ENCODE measurements around the gene PFKL.
A peak's percentile ranks its signal among the peaks of the same experiment; 100 is the strongest.

Gene PFKL

DNA sequence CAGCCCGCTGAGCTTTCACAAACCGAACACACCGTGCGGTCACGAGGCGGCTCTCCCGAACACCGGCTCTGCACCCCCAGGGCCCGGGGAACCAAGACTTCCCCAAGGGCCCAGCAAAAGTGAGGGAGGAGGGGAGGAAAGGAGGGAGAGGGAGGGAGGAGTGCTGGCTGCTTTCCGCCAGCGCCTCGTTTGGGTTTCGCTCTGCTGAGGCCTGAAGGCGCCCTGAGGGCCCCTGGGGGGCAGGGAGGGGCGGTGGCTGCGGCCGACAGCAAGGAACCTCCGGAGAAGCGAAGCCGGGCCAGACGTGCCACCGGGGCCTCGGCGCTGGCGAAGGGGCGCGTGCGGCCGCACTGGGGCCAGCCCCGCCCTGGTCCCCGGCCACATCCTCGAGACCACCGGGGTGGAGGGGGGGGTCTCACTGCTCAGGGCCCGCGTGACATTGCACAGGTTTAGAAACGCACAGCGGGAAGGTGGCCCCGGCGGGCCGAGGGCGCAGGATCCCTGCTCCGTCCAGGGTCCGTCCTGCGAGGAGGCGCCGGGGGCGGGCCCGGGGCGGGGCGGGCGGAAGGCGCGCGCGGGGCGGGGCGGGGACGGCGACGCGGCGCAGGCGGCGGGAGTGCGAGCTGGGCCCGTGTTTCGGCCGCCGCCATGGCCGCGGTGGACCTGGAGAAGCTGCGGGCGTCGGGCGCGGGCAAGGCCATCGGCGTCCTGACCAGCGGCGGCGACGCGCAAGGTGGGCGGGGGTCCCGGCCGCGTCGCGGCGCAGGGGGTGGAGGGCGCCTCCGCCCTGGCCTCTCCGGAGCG, at the start of gene PFKL:
Gene PFKL (plus strand): TSS at position 596 of the 804 bp plus-strand sequence. CDS start 53 bp downstream, at position 649.
- Histone ChIP-seq H4K20me1 (ENCODE audit: insufficient read depth, low read length) (peaks cover 37% of the 10 kb centered on the region), H3K27me3 (ENCODE audit: insufficient read depth, low read length, poor library complexity) (no peaks in the 10 kb centered on the region), H3K4me3 (ENCODE audit: low read depth in 1 of 2, low read length in 2 of 2) (peak within 1 kb of the TSS; percentile 77 to 80), H2AFZ (ENCODE audit: low read depth, low read length) (peak within 1 kb of the TSS; percentile 88), H3K27ac (ENCODE audit: low read length) (peak within 1 kb of the TSS; percentile 72), H3K4me2 (ENCODE audit: insufficient read depth, low read length) (peak within 1 kb of the TSS; percentile 81), H3K36me3 (ENCODE audit: insufficient read depth, low read length) (peaks cover 10% of the 10 kb centered on the region), H3K9me3 (ENCODE audit: insufficient read depth, low read length, severe bottlenecking) (no peaks in the 10 kb centered on the region), H3K79me2 (ENCODE audit: insufficient read depth, low read length) (peaks cover 45% of the 10 kb centered on the region), H3K9ac (ENCODE audit: low read depth, low read length) (peak within 1 kb of the TSS; percentile 71), H3K4me1 (ENCODE audit: insufficient read depth, low read length) (peaks cover 40% of the 10 kb centered on the region)
- peak; percentile 67 for ATAC-seq (ENCODE audit: insufficient read depth, low read depth)
- peak; percentile 72 for DNase-seq
- TF ChIP-seq EZH2 (IDR thresholded peaks at IDR 0.05; ENCODE audit: borderline replicate concordance, low read depth, low read length, severe bottlenecking), result no peak
- TF ChIP-seq, protein P1, sequence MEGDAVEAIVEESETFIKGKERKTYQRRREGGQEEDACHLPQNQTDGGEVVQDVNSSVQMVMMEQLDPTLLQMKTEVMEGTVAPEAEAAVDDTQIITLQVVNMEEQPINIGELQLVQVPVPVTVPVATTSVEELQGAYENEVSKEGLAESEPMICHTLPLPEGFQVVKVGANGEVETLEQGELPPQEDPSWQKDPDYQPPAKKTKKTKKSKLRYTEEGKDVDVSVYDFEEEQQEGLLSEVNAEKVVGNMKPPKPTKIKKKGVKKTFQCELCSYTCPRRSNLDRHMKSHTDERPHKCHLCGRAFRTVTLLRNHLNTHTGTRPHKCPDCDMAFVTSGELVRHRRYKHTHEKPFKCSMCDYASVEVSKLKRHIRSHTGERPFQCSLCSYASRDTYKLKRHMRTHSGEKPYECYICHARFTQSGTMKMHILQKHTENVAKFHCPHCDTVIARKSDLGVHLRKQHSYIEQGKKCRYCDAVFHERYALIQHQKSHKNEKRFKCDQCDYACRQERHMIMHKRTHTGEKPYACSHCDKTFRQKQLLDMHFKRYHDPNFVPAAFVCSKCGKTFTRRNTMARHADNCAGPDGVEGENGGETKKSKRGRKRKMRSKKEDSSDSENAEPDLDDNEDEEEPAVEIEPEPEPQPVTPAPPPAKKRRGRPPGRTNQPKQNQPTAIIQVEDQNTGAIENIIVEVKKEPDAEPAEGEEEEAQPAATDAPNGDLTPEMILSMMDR (IDR thresholded peaks at IDR 0.05; ENCODE audit: borderline replicate concordance, extremely low read depth, low read length, poor library complexity, severe bottlenecking), result no peak

- Histone ChIP-seq H3K4me3 (ENCODE audit: low read depth in 1 of 2, low read length in 2 of 2) (no peak overlapping the region), H2AFZ (ENCODE audit: low read depth, low read length) (no peak overlapping the region), H3K27ac (ENCODE audit: low read length) (no peak overlapping the region), H3K36me3 (ENCODE audit: insufficient read depth, low read length) (no peaks in the 10 kb centered on the region), H3K79me2 (ENCODE audit: insufficient read depth, low read length) (no peaks in the 10 kb centered on the region), H3K4me2 (ENCODE audit: insufficient read depth, low read length) (no peak overlapping the region), H3K27me3 (ENCODE audit: insufficient read depth, low read length, poor library complexity) (no peaks in the 10 kb centered on the region), H3K9ac (ENCODE audit: low read depth, low read length) (no peak overlapping the region), H4K20me1 (ENCODE audit: insufficient read depth, low read length) (no peaks in the 10 kb centered on the region), H3K4me1 (ENCODE audit: insufficient read depth, low read length) (no peaks in the 10 kb centered on the region), H3K9me3 (ENCODE audit: insufficient read depth, low read length, severe bottlenecking) (no peaks in the 10 kb centered on the region)
- TF ChIP-seq, protein P1 (IDR thresholded peaks at IDR 0.05; ENCODE audit: borderline replicate concordance, extremely low read depth, low read length, poor library complexity, severe bottlenecking), result no peak
- no peak for TF ChIP-seq EZH2 (IDR thresholded peaks at IDR 0.05; ENCODE audit: borderline replicate concordance, low read depth, low read length, severe bottlenecking)
- DNase-seq (no peak), ATAC-seq (ENCODE audit: insufficient read depth, low read depth) (no peak)
Measured at GRCh38 chr21:44253832-44254710, 45.8 kb upstream of the PFKL start.

GRCh38 chr21:44255511-44255981, 44.3 kb upstream of the PFKL start:
- Histone ChIP-seq H4K20me1 (ENCODE audit: insufficient read depth, low read length) (no peaks in the 10 kb centered on the region), H3K36me3 (ENCODE audit: insufficient read depth, low read length) (no peaks in the 10 kb centered on the region), H3K4me3 (ENCODE audit: low read depth in 1 of 2, low read length in 2 of 2) (no peak overlapping the region), H3K4me2 (ENCODE audit: insufficient read depth, low read length) (no peak overlapping the region), H3K79me2 (ENCODE audit: insufficient read depth, low read length) (no peaks in the 10 kb centered on the region), H3K9ac (ENCODE audit: low read depth, low read length) (no peak overlapping the region), H3K27ac (ENCODE audit: low read length) (no peak overlapping the region), H2AFZ (ENCODE audit: low read depth, low read length) (no peak overlapping the region), H3K9me3 (ENCODE audit: insufficient read depth, low read length, severe bottlenecking) (no peaks in the 10 kb centered on the region), H3K27me3 (ENCODE audit: insufficient read depth, low read length, poor library complexity) (no peaks in the 10 kb centered on the region), H3K4me1 (ENCODE audit: insufficient read depth, low read length) (no peaks in the 10 kb centered on the region)
- TF ChIP-seq EZH2 (IDR thresholded peaks at IDR 0.05; ENCODE audit: borderline replicate concordance, low read depth, low read length, severe bottlenecking), result no peak
- TF ChIP-seq, protein P1 (IDR thresholded peaks at IDR 0.05; ENCODE audit: borderline replicate concordance, extremely low read depth, low read length, poor library complexity, severe bottlenecking), result no peak
- ATAC-seq (ENCODE audit: insufficient read depth, low read depth) (no peak), DNase-seq (no peak)
